Left kidney (tissue), 8 donors: ENCODE results near the gene SCNN1G. TPM values are rescaled to one million over a fixed set of nuclear protein-coding genes. Genes with fewer than 3 reads are reported as not detected.
"Not testable (repeated sequence)": the region's sequence is repeated elsewhere in the genome, so short reads cannot be mapped to it uniquely, and the experiment has no call there.

ENCODE experiments used
- DNase-seq: peaks from one replicate; pipeline ENCODE4 v3.0.0-alpha.2; 2013
- long read RNA-seq, 8 donors: transcript quantifications; one replicate each; lab custom pipeline, GENCODE V29; 2026
- polyA plus RNA-seq: library from polyadenylated mRNA; unstranded; fragments of 120-200 nt; gene quantifications from one replicate; pipeline ENCODE4 v1.2.1, GENCODE V29; 2013; ENCODE audit not compliant: insufficient read length

The SCNN1G gene
- 38.1 TPM for polyA plus RNA-seq
- long read RNA-seq, donor 1, transcript SCNN1G-201 (13 exons, 3,507 nt): major isoform, 5 of 24 reads
- long read RNA-seq, donor 1, partial matches to known transcripts: 19 of 24 reads
- long read RNA-seq, donor 1, other reads (novel, unspliced or antisense): 0 of 24 reads
- long read RNA-seq, donor 2, transcript SCNN1G-201 (13 exons, 3,507 nt): major isoform, 8 of 8 reads
- long read RNA-seq, donor 2, partial matches to known transcripts: 0 of 8 reads
- long read RNA-seq, donor 2, other reads (novel, unspliced or antisense): 0 of 8 reads
- long read RNA-seq, donor 3, partial matches to known transcripts: 5 of 8 reads
- long read RNA-seq, donor 3, other reads (novel, unspliced or antisense): 0 of 8 reads
- long read RNA-seq, donor 4: 0 reads
- long read RNA-seq, donor 5, transcript SCNN1G-201 (13 exons, 3,507 nt): major isoform, 11 of 11 reads
- long read RNA-seq, donor 5, partial matches to known transcripts: 0 of 11 reads
- long read RNA-seq, donor 5, other reads (novel, unspliced or antisense): 0 of 11 reads
- long read RNA-seq, donor 6, partial matches to known transcripts: 14 of 14 reads
- long read RNA-seq, donor 6, other reads (novel, unspliced or antisense): 0 of 14 reads
- long read RNA-seq, donor 7, transcript SCNN1G-201 (13 exons, 3,507 nt): major isoform, 14 of 22 reads
- long read RNA-seq, donor 7, partial matches to known transcripts: 8 of 22 reads
- long read RNA-seq, donor 7, other reads (novel, unspliced or antisense): 0 of 22 reads
- long read RNA-seq, donor 8, transcript SCNN1G-201 (13 exons, 3,507 nt): major isoform, 7 of 7 reads
- long read RNA-seq, donor 8, partial matches to known transcripts: 0 of 7 reads
- long read RNA-seq, donor 8, other reads (novel, unspliced or antisense): 0 of 7 reads

- DNase-seq: no peak
These were observed at the start of gene SCNN1G for GRCh38 chr16:23182679-23183542. TSS of gene SCNN1G (plus strand) at chr16:23182745. CDS start at chr16:23186272, 3,527 bp downstream.

GRCh38 chr16:23132775-23133463, 49.6 kb upstream of the SCNN1G start:
- no peak for DNase-seq

GRCh38 chr16:23134274-23134673, 48.3 kb upstream of the SCNN1G start:
- no peak for DNase-seq

- no peak for DNase-seq
These were observed 45.3 kb upstream of the SCNN1G start for GRCh38 chr16:23137256-23137655.

- DNase-seq: no peak
These were observed 44.7 kb upstream of the SCNN1G start for GRCh38 chr16:23137818-23138217.

- no peak for DNase-seq
These were observed 42.4 kb upstream of the SCNN1G start for GRCh38 chr16:23140107-23140506.

GRCh38 chr16:23141033-23141432, 41.5 kb upstream of the SCNN1G start:
- no peak for DNase-seq

- no peak for DNase-seq
These were observed 41.0 kb upstream of the SCNN1G start for GRCh38 chr16:23141500-23141899.

GRCh38 chr16:23141959-23142740, 40.4 kb upstream of the SCNN1G start:
- no peak for DNase-seq

GRCh38 chr16:23143391-23143790, 39.2 kb upstream of the SCNN1G start:
- no peak for DNase-seq

- not testable (repeated sequence) for DNase-seq
These were observed 38.2 kb upstream of the SCNN1G start for GRCh38 chr16:23144393-23144792.

GRCh38 chr16:23145186-23145585, 37.4 kb upstream of the SCNN1G start:
- DNase-seq: no peak

GRCh38 chr16:23145608-23146007, 36.9 kb upstream of the SCNN1G start:
- DNase-seq: no peak

- no peak for DNase-seq
These were observed 35.5 kb upstream of the SCNN1G start for GRCh38 chr16:23146877-23147601.

- DNase-seq: no peak
These were observed 34.9 kb upstream of the SCNN1G start for GRCh38 chr16:23147666-23148065.

GRCh38 chr16:23148166-23148512, 34.4 kb upstream of the SCNN1G start:
- DNase-seq: no peak

- no peak for DNase-seq
These were observed 33.9 kb upstream of the SCNN1G start for GRCh38 chr16:23148513-23149266.

- peak; percentile 92 for DNase-seq
These were observed 33.1 kb upstream of the SCNN1G start, which contains the start of gene USP31 for GRCh38 chr16:23149267-23149992. TSS of gene USP31 (minus strand) at chr16:23149452. CDS start at chr16:23149270, 182 bp downstream.
